ENCODE results near the gene ERP44.
"Not testable (repeated sequence)": the region's sequence is repeated elsewhere in the genome, so short reads cannot be mapped to it uniquely, and the experiment has no call there.

ERP44 gene

GRCh38 chr9:100099722-100100042 lies 882 bp upstream of the ERP44 start:
- no peak for DNase-seq

GRCh38 chr9:100098046-100098886 lies 534 bp downstream of the ERP44 start:
- peak; percentile 3 for DNase-seq

GRCh38 chr9:100096378-100096916 lies 2.4 kb downstream of the ERP44 start:
- no peak for DNase-seq

- DNase-seq, result not testable (repeated sequence)
These were observed 4.4 kb downstream of the ERP44 start for GRCh38 chr9:100094411-100094810.

GRCh38 chr9:100092066-100092465 lies 6.7 kb downstream of the ERP44 start:
- no peak for DNase-seq

- no peak for DNase-seq
These were observed 7.2 kb downstream of the ERP44 start for GRCh38 chr9:100091650-100092049.

- no peak for DNase-seq
These were observed 7.9 kb downstream of the ERP44 start for GRCh38 chr9:100090880-100091279.

GRCh38 chr9:100088202-100088601 lies 10.6 kb downstream of the ERP44 start:
- no peak for DNase-seq

- DNase-seq, result no peak
These were observed 11.6 kb downstream of the ERP44 start for GRCh38 chr9:100087218-100087617.

GRCh38 chr9:100086097-100086635 lies 12.6 kb downstream of the ERP44 start:
- no peak for DNase-seq

GRCh38 chr9:100084734-100085133 lies 14.1 kb downstream of the ERP44 start:
- DNase-seq, result no peak

- no peak for DNase-seq
These were observed 14.7 kb downstream of the ERP44 start for GRCh38 chr9:100084128-100084453.

- no peak for DNase-seq
These were observed 15.2 kb downstream of the ERP44 start for GRCh38 chr9:100083448-100084127.

GRCh38 chr9:100082782-100083181 lies 16.0 kb downstream of the ERP44 start:
- DNase-seq, result no peak

- not testable (repeated sequence) for DNase-seq
These were observed 22.5 kb downstream of the ERP44 start for GRCh38 chr9:100076256-100076655.

GRCh38 chr9:100074989-100075388 lies 23.8 kb downstream of the ERP44 start:
- DNase-seq, result no peak

- no peak for DNase-seq
These were observed 24.7 kb downstream of the ERP44 start for GRCh38 chr9:100074093-100074492.

- no peak for DNase-seq
These were observed 26.0 kb downstream of the ERP44 start for GRCh38 chr9:100072805-100073204.

GRCh38 chr9:100071271-100071670 lies 27.5 kb downstream of the ERP44 start:
- no peak for DNase-seq

GRCh38 chr9:100070104-100071041 lies 28.4 kb downstream of the ERP44 start:
- DNase-seq, result no peak

- not testable (repeated sequence) for DNase-seq
These were observed 29.7 kb downstream of the ERP44 start for GRCh38 chr9:100069068-100069467.

GRCh38 chr9:100067990-100068389 lies 30.8 kb downstream of the ERP44 start:
- DNase-seq, result not testable (repeated sequence)

GRCh38 chr9:100066539-100066938 lies 32.3 kb downstream of the ERP44 start:
- DNase-seq, result no peak
